ENCODE results near the gene CPSF7.
A peak's percentile ranks its signal among the peaks of the same experiment; 100 is the strongest.

Gene CPSF7

GRCh38 chr11:61446211-61446651 lies 16.5 kb upstream of the CPSF7 start (continued):
- TF ChIP-seq, protein P1, sequence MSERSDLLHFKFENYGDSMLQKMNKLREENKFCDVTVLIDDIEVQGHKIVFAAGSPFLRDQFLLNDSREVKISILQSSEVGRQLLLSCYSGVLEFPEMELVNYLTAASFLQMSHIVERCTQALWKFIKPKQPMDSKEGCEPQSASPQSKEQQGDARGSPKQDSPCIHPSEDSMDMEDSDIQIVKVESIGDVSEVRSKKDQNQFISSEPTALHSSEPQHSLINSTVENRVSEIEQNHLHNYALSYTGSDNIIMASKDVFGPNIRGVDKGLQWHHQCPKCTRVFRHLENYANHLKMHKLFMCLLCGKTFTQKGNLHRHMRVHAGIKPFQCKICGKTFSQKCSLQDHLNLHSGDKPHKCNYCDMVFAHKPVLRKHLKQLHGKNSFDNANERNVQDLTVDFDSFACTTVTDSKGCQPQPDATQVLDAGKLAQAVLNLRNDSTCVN (tag by site-specific recombination; optimal IDR thresholded peaks at IDR 0.05): no peak
- TF ChIP-seq, protein P2, sequence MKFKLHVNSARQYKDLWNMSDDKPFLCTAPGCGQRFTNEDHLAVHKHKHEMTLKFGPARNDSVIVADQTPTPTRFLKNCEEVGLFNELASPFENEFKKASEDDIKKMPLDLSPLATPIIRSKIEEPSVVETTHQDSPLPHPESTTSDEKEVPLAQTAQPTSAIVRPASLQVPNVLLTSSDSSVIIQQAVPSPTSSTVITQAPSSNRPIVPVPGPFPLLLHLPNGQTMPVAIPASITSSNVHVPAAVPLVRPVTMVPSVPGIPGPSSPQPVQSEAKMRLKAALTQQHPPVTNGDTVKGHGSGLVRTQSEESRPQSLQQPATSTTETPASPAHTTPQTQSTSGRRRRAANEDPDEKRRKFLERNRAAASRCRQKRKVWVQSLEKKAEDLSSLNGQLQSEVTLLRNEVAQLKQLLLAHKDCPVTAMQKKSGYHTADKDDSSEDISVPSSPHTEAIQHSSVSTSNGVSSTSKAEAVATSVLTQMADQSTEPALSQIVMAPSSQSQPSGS (tag by site-specific recombination; IDR thresholded peaks at IDR 0.05; ENCODE audit: low read depth): no peak
- TF ChIP-seq GLIS1 (tag by site-specific recombination; IDR thresholded peaks at IDR 0.05): no peak
- TF ChIP-seq ZNF555 (tag by site-specific recombination; conservative IDR thresholded peaks at IDR 0.05): no peak
- TF ChIP-seq SP3 (tag by site-specific recombination; IDR thresholded peaks at IDR 0.05): no peak
- TF ChIP-seq ZNF274 (IDR thresholded peaks at IDR 0.05; ENCODE audit: low read length): no peak
- no peak for TF ChIP-seq ZNF274 (tag by site-specific recombination; IDR thresholded peaks at IDR 0.05; ENCODE audit: borderline replicate concordance)
- no peak for TF ChIP-seq KLF8 (tag by site-specific recombination; IDR thresholded peaks at IDR 0.05)
- peak; percentile 14; the same call in 1 of the 2 replicates for TF ChIP-seq TRIM28 (IDR thresholded peaks at IDR 0.05; ENCODE audit: borderline replicate concordance, low read length)
- TF ChIP-seq, protein P3, sequence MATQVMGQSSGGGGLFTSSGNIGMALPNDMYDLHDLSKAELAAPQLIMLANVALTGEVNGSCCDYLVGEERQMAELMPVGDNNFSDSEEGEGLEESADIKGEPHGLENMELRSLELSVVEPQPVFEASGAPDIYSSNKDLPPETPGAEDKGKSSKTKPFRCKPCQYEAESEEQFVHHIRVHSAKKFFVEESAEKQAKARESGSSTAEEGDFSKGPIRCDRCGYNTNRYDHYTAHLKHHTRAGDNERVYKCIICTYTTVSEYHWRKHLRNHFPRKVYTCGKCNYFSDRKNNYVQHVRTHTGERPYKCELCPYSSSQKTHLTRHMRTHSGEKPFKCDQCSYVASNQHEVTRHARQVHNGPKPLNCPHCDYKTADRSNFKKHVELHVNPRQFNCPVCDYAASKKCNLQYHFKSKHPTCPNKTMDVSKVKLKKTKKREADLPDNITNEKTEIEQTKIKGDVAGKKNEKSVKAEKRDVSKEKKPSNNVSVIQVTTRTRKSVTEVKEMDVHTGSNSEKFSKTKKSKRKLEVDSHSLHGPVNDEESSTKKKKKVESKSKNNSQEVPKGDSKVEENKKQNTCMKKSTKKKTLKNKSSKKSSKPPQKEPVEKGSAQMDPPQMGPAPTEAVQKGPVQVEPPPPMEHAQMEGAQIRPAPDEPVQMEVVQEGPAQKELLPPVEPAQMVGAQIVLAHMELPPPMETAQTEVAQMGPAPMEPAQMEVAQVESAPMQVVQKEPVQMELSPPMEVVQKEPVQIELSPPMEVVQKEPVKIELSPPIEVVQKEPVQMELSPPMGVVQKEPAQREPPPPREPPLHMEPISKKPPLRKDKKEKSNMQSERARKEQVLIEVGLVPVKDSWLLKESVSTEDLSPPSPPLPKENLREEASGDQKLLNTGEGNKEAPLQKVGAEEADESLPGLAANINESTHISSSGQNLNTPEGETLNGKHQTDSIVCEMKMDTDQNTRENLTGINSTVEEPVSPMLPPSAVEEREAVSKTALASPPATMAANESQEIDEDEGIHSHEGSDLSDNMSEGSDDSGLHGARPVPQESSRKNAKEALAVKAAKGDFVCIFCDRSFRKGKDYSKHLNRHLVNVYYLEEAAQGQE (tag by site-specific recombination; IDR thresholded peaks at IDR 0.05): no peak
- peak; percentile 63 for TF ChIP-seq ZNF654 (tag by site-specific recombination; IDR thresholded peaks at IDR 0.05; ENCODE audit: low read depth)
- peak; percentile 81 for TF ChIP-seq ZNF2 (tag by site-specific recombination; IDR thresholded peaks at IDR 0.05)
- no peak for TF ChIP-seq KLF16 (tag by site-specific recombination; IDR thresholded peaks at IDR 0.05)

GRCh38 chr11:61445516-61445915 lies 15.7 kb upstream of the CPSF7 start:
- H3K4me3 ChIP-seq (ENCODE audit: low read depth, low read length): no peak overlapping the region
- no peaks in the 10 kb centered on the region for H3K9me3 ChIP-seq (ENCODE audit: control insufficient read depth, insufficient read depth, low read depth, low read length)
- CTCF ChIA-PET: interaction anchor here (0.6 to 6.5 kb wide), 39 partner anchors 8 to 1643 kb away, joined by 3 to 118 read pairs (median 4); partner anchors contain the start of genes LRRC10B and SDHAF2
- H3K36me3 ChIP-seq (ENCODE audit: control insufficient read depth in 2 of 2, insufficient read depth in 1 of 2, low read length in 2 of 2): peaks cover 17 to 87% of the 10 kb centered on the region in 2 experiments; a peak in 2 of 3 replicates
- POLR2A ChIA-PET: no interaction called here
- H3K27ac ChIP-seq (ENCODE audit: extremely low read depth, low read depth, low read length): no peak overlapping the region
- H3K4me1 ChIP-seq (ENCODE audit: control insufficient read depth, insufficient read depth, low read length): no peaks in the 10 kb centered on the region
- TF ChIP-seq, protein P4, sequence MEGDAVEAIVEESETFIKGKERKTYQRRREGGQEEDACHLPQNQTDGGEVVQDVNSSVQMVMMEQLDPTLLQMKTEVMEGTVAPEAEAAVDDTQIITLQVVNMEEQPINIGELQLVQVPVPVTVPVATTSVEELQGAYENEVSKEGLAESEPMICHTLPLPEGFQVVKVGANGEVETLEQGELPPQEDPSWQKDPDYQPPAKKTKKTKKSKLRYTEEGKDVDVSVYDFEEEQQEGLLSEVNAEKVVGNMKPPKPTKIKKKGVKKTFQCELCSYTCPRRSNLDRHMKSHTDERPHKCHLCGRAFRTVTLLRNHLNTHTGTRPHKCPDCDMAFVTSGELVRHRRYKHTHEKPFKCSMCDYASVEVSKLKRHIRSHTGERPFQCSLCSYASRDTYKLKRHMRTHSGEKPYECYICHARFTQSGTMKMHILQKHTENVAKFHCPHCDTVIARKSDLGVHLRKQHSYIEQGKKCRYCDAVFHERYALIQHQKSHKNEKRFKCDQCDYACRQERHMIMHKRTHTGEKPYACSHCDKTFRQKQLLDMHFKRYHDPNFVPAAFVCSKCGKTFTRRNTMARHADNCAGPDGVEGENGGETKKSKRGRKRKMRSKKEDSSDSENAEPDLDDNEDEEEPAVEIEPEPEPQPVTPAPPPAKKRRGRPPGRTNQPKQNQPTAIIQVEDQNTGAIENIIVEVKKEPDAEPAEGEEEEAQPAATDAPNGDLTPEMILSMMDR (tag by site-specific recombination; IDR thresholded peaks at IDR 0.05): no peak
- TF ChIP-seq ZNF544 (tag by site-specific recombination; IDR thresholded peaks at IDR 0.05): no peak
- TF ChIP-seq PATZ1 (tag by site-specific recombination; IDR thresholded peaks at IDR 0.05): no peak
- TF ChIP-seq ZNF518A (tag by site-specific recombination; conservative IDR thresholded peaks at IDR 0.05; ENCODE audit: low read depth): no peak
- TF ChIP-seq ZNF114 (tag by site-specific recombination; IDR thresholded peaks at IDR 0.05): no peak
- no peak for TF ChIP-seq ZNF394 (tag by site-specific recombination; IDR thresholded peaks at IDR 0.05; ENCODE audit: borderline replicate concordance)
- TF ChIP-seq ZBTB48 (tag by site-specific recombination; IDR thresholded peaks at IDR 0.05): no peak
- TF ChIP-seq BCL11A (tag by site-specific recombination; IDR thresholded peaks at IDR 0.05; ENCODE audit: low read depth): no peak
- no peak for TF ChIP-seq RBAK (tag by site-specific recombination; IDR thresholded peaks at IDR 0.05)

Data from HEK293 (cell line).